NT2/D1 (cell line): ENCODE results near the gene AFDN.

Source experiments
- SUZ12 ChIP-seq: IDR thresholded peaks from 2 replicates; pipeline ENCODE4 v1.6.1; 2011; ENCODE audit not compliant: insufficient read length, insufficient read depth; ENCODE audit errors: extremely low read depth
- YY1 ChIP-seq: IDR thresholded peaks from 2 replicates; pipeline ENCODE4 v1.6.1; 2011; ENCODE audit not compliant: insufficient read length, insufficient read depth
- ZNF274 ChIP-seq: IDR thresholded peaks from 2 replicates; pipeline ENCODE4 v1.6.1; 2011; ENCODE audit warnings: mild to moderate bottlenecking, low read depth, low read length

DNA sequence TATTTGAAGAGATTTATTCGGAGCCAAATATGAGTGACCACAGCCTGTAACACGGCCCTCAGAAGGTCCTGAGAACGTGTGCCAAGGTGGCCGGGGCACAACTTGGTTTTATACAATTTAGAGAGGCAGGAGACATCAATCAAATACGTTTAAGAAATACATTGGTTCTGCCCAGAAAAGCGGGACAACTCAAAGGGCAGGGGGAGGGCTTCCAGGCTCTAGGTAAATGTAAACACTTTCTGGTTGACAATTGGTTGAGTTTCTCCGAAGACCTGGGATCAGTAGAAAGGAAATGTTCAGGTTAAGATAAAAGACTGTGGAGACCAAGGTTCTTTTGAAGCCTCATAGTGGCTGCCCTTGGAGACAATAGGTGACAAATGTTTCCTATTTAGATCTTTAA lies 151.9 kb downstream of the AFDN start:
- no peak for TF ChIP-seq YY1
- TF ChIP-seq ZNF274: no peak
- TF ChIP-seq SUZ12: no peak
